ENCODE measurements around the gene SPOCD1.

The SPOCD1 gene

DNA sequence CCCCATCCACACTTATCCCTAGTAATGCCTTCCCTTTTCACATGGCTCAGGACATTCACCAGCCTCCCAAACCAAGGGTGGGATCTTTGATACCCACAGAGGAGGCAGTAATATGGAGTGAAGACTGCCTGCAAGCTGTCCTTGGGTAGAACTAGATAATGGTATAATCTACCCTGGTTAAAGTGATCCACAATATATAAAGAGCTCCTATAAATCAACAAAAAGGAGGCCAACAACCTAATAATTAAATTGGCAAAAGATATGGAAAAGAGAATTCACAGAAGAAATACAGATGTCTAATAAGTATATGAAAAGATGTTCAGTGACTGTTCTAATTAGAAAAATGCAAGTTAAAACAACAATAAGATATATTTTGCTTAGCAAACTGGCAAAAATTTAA, 30.7 kb upstream of the SPOCD1 start:
- Histone ChIP-seq H3K36me3 (ENCODE audit: control insufficient read depth, insufficient read depth, low read length, severe bottlenecking) (no peaks in the 10 kb centered on the region), H3K4me3 (ENCODE audit: low read length) (no peak overlapping the region), H3K9me3 (ENCODE audit: control insufficient read depth, low read length) (no peaks in the 10 kb centered on the region), H3K9ac (ENCODE audit: low read length) (no peak overlapping the region), H3K4me1 (ENCODE audit: control insufficient read depth, insufficient read depth, low read length) (peaks cover 16% of the 10 kb centered on the region), H3K27me3 (replicated peaks; ENCODE audit: control insufficient read depth, insufficient read depth, low read length) (no peaks in the 10 kb centered on the region)
- DNase-seq (ENCODE audit: low read depth), result no peak

DNA sequence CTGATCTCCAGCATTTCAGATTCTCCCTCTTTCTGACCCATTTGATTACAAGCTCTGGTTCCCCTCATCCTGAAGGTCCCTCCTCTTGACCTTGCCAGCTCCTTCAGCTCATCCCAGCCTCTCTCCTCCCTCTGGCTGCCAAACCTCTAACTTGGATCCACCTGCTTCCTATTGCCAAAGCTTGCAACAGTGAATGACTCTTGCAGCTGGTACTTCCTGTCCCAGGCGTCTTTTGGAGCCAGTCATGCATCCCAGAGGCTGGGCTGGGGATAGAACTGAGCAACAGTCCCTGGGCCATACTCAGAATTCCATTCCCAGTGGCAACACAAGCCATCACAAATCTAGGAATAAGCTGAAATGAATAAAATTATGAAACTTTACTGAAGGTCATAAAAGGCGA, 27.7 kb upstream of the SPOCD1 start:
- DNase-seq (ENCODE audit: low read depth), result peak; percentile 75
- peak overlapping the region; percentile 22 for H3K9ac ChIP-seq (ENCODE audit: low read length)
- H3K36me3 ChIP-seq (ENCODE audit: control insufficient read depth, insufficient read depth, low read length, severe bottlenecking), result no peaks in the 10 kb centered on the region
- H3K27me3 ChIP-seq (replicated peaks; ENCODE audit: control insufficient read depth, insufficient read depth, low read length), result no peaks in the 10 kb centered on the region
- H3K4me3 ChIP-seq (ENCODE audit: low read length), result no peak overlapping the region
- H3K4me1 ChIP-seq (ENCODE audit: control insufficient read depth, insufficient read depth, low read length), result peaks cover 16% of the 10 kb centered on the region
- no peaks in the 10 kb centered on the region for H3K9me3 ChIP-seq (ENCODE audit: control insufficient read depth, low read length)

DNA sequence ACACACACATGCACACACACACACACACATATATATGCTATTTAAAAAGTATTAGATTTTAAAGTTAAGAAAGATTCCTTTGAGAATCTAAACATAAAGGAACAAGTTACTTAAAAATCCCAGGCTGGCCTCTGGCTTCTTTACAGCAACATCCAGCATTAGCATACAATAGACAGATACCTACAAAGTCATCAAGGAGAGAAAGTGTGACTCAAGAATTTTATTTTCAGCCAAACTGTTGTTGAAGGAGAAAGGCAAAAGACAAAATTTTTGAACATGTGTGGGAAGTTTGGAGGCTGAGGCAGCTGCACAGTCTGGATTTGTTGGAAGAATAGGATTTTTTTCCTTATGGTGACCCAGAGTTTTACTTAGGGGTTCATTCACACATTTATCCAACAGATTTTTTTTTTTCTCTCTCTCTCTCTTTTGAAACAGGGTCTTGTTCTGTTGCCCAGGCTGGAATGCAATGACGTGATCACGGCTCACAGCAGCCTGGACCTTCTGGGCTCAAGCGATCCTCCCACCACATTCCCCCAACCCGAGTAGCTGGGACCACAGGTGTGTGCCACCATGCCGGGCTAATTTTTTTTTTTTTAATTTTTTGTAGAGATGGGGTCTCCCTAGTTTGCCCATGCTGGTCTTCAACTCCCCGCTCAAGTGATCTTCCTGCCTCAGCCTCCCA, 24.0 kb upstream of the SPOCD1 start:
- Histone ChIP-seq H3K9me3 (ENCODE audit: control insufficient read depth, low read length) (no peaks in the 10 kb centered on the region), H3K36me3 (ENCODE audit: control insufficient read depth, insufficient read depth, low read length, severe bottlenecking) (no peaks in the 10 kb centered on the region), H3K4me3 (ENCODE audit: low read length) (no peak overlapping the region), H3K9ac (ENCODE audit: low read length) (no peak overlapping the region), H3K4me1 (ENCODE audit: control insufficient read depth, insufficient read depth, low read length) (peaks cover 25% of the 10 kb centered on the region), H3K27me3 (replicated peaks; ENCODE audit: control insufficient read depth, insufficient read depth, low read length) (no peaks in the 10 kb centered on the region)
- no peak for DNase-seq (ENCODE audit: low read depth)

DNA sequence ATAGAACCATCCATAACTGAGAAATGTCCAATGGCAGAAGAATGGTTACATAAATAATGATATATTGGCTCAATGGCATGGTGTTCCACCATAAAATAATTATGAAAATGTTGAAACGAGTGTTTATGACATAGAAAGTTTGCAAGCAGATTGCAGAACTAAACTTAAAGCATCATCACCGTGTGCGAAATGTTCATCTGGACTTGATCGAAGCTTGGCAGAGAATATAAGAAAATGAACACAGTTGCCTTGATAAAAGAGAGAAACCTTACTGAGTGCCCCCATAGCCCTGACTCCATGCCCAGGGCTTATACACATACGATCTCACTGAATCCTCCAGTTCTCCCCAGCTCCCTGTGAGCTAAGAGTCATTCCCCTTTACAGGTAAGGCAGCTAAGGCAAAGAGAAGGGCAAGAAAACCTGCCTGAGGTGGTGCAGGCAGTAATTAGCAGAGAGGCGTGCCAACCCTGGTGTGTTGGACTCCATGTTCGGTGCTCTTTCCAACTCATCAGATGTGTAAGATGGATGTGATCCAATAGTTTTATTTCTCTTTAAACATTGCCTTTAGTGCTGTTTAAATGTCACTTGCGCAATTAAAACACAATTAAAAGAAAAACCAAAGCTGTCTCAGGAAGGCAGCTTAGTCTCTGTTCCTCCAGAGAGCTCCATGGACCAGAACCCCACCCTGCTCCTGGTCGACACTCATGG, 21.8 kb upstream of the SPOCD1 start:
- Histone ChIP-seq H3K27me3 (replicated peaks; ENCODE audit: control insufficient read depth, insufficient read depth, low read length) (no peaks in the 10 kb centered on the region), H3K9me3 (ENCODE audit: control insufficient read depth, low read length) (no peaks in the 10 kb centered on the region), H3K4me3 (ENCODE audit: low read length) (no peak overlapping the region), H3K9ac (ENCODE audit: low read length) (no peak overlapping the region), H3K36me3 (ENCODE audit: control insufficient read depth, insufficient read depth, low read length, severe bottlenecking) (no peaks in the 10 kb centered on the region), H3K4me1 (ENCODE audit: control insufficient read depth, insufficient read depth, low read length) (peaks cover 12% of the 10 kb centered on the region)
- no peak for DNase-seq (ENCODE audit: low read depth)

DNA sequence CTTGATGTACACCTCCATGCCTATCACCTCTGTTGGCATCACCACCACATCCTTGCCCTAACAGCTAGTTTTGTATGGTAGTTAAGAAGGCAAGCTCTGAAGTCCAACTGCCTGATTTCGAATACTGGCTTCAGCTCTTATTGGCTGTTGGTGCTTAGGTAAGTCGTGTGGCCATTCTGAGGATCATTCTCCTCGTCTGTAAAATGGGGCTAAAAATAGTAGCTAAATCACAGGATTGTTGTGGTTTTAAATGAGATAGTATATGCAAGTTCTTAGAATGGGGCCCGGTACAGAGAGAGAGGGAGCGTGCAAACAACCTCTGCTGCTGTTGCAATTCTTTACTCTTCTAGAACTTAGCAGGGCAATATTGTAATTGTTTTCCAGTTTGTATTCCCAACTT, 20.8 kb upstream of the SPOCD1 start:
- Histone ChIP-seq H3K36me3 (ENCODE audit: control insufficient read depth, insufficient read depth, low read length, severe bottlenecking) (no peaks in the 10 kb centered on the region), H3K4me3 (ENCODE audit: low read length) (no peak overlapping the region), H3K9ac (ENCODE audit: low read length) (no peak overlapping the region), H3K4me1 (ENCODE audit: control insufficient read depth, insufficient read depth, low read length) (peaks cover 18% of the 10 kb centered on the region), H3K27me3 (replicated peaks; ENCODE audit: control insufficient read depth, insufficient read depth, low read length) (no peaks in the 10 kb centered on the region), H3K9me3 (ENCODE audit: control insufficient read depth, low read length) (no peaks in the 10 kb centered on the region)
- DNase-seq (ENCODE audit: low read depth), result no peak

DNA sequence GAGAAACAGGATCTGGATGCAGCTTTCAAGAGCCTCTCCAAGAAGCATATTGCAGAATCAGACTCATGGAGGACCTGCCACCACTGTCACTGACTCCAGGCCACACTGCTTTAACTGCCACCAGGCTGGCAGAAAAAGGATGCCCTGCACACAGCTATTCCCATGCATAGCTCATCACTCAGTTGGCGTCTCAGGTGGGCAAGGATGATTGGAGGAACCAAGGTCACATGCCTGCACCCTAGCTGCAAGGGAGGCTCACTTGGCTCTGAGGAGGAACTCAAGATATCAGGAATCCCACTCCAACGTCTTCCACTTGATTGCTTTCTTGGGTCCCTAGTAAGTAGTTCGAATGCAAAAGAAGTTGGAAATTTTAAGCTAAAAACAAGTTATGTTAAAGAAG, 19.6 kb upstream of the SPOCD1 start:
- H3K36me3 ChIP-seq (ENCODE audit: control insufficient read depth, insufficient read depth, low read length, severe bottlenecking), result no peaks in the 10 kb centered on the region
- H3K4me1 ChIP-seq (ENCODE audit: control insufficient read depth, insufficient read depth, low read length), result peaks cover 21% of the 10 kb centered on the region
- no peak overlapping the region for H3K9ac ChIP-seq (ENCODE audit: low read length)
- no peaks in the 10 kb centered on the region for H3K27me3 ChIP-seq (replicated peaks; ENCODE audit: control insufficient read depth, insufficient read depth, low read length)
- H3K4me3 ChIP-seq (ENCODE audit: low read length), result no peak overlapping the region
- DNase-seq (ENCODE audit: low read depth), result no peak
- H3K9me3 ChIP-seq (ENCODE audit: control insufficient read depth, low read length), result no peaks in the 10 kb centered on the region

DNA sequence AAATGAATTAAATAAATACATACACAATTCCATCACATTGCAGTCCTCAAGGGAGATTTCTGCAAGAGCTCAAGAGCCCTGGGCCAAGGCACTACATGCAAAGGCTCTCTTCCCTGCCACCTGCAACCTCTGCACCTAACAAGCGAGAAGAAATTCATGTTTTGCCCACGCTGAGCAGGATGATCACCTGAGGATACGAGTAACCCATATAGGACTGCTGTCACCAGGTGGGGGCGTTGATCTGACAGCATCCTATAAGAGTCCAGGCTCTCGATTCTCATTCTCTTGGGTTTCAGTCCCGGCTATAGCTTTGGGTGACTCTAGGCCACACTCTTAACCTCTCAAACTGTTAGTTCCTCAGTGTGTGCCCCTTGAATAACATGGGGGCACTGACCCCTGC, 18.7 kb upstream of the SPOCD1 start:
- H3K9ac ChIP-seq (ENCODE audit: low read length), result no peak overlapping the region
- no peak overlapping the region for H3K4me3 ChIP-seq (ENCODE audit: low read length)
- peaks cover 21% of the 10 kb centered on the region for H3K4me1 ChIP-seq (ENCODE audit: control insufficient read depth, insufficient read depth, low read length)
- no peaks in the 10 kb centered on the region for H3K36me3 ChIP-seq (ENCODE audit: control insufficient read depth, insufficient read depth, low read length, severe bottlenecking)
- H3K27me3 ChIP-seq (replicated peaks; ENCODE audit: control insufficient read depth, insufficient read depth, low read length), result no peaks in the 10 kb centered on the region
- no peaks in the 10 kb centered on the region for H3K9me3 ChIP-seq (ENCODE audit: control insufficient read depth, low read length)
- no peak for DNase-seq (ENCODE audit: low read depth)

DNA sequence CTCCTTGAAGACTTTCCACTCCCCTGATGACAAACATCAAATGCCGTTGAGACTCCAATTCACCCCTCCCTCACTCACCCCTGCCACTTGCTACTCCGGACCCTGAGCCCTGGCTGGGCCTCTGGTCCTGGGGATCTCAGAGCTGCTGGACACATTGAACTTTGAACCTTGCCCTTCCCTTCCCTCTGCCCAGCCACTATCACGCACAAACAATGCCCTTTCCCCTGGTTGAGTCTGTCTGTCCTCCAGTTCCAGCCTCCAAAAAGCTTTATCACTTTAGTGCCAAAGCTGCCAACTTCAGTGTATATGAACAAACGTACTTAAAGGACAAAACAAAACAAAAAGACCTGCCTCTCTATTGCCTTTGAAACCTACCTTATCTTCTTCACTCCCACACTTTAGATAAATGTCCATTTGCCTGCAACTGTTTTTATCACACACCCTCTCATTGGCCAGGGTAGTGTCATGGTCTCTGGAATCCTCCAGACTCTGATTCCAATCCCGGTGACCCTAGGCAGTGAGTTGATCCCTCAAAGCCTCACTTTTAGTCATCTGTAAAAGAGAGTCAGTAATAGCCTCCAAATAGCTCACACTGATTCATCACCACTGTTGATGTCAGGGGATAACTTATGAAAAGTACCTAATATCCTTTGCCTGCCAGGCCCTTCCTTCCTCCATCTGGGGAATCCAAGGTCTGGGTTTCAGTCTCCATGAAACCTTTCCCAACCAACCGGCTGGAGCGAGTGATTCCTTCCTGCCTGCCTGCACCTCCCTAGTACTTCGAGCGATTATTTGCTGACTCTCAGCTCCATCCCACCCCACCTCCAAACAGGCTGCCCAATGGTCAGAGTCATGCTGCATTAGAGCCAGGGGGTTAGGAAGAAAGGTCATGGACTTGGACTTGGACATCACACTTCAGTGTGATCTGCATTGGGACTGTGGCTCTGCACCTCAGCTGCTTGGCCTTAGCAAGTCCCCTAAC, 15.9 kb upstream of the SPOCD1 start:
- Histone ChIP-seq H3K4me3 (ENCODE audit: low read length) (no peak overlapping the region), H3K27me3 (replicated peaks; ENCODE audit: control insufficient read depth, insufficient read depth, low read length) (no peaks in the 10 kb centered on the region), H3K9me3 (ENCODE audit: control insufficient read depth, low read length) (no peaks in the 10 kb centered on the region), H3K36me3 (ENCODE audit: control insufficient read depth, insufficient read depth, low read length, severe bottlenecking) (no peaks in the 10 kb centered on the region), H3K4me1 (ENCODE audit: control insufficient read depth, insufficient read depth, low read length) (peaks cover 16% of the 10 kb centered on the region), H3K9ac (ENCODE audit: low read length) (no peak overlapping the region)
- DNase-seq (ENCODE audit: low read depth), result peak; percentile 27

DNA sequence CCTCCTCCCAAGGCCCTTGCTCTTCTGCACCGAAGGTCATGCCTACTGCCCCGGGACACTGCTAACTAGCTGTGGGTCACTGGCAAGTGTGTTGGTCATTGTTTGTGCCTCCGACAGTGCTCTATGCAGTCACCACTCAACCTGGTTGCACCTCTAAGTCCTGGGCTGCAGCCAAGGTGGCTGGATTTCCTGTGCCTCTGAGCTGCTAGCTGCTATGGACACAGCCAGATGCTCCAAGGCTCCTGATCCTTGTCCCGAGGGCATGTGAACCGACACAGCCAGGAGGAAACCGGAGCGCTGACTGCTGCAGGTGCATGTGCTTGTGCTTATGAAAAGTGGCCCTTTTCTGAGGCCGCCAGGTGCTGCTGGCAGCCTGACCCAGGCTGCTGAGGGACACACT, 14.7 kb upstream of the SPOCD1 start:
- Histone ChIP-seq H3K9me3 (ENCODE audit: control insufficient read depth, low read length) (no peaks in the 10 kb centered on the region), H3K27me3 (replicated peaks; ENCODE audit: control insufficient read depth, insufficient read depth, low read length) (no peaks in the 10 kb centered on the region), H3K9ac (ENCODE audit: low read length) (no peak overlapping the region), H3K4me1 (ENCODE audit: control insufficient read depth, insufficient read depth, low read length) (peaks cover 16% of the 10 kb centered on the region), H3K4me3 (ENCODE audit: low read length) (no peak overlapping the region), H3K36me3 (ENCODE audit: control insufficient read depth, insufficient read depth, low read length, severe bottlenecking) (no peaks in the 10 kb centered on the region)
- no peak for DNase-seq (ENCODE audit: low read depth)

DNA sequence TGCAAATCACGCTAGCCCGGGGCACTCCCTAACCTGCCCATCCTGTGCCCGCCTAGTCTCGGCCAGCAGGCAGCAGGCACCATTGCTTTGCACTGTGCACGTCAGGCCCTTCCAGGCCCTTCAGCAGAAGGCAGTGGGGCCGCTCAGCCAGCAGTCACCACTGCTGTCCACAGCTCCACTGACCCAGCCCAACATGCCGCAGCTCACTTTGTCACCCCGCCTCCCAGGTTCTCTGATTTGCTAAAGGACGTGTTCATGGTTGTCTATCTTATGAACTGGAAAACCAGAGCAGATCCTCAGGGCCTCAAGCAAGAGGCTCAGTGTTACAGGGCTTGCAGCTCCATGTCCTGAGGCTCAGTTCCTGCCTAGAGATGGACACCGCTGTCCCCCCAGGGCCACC, 14.2 kb upstream of the SPOCD1 start:
- Histone ChIP-seq H3K9me3 (ENCODE audit: control insufficient read depth, low read length) (no peaks in the 10 kb centered on the region), H3K9ac (ENCODE audit: low read length) (no peak overlapping the region), H3K4me1 (ENCODE audit: control insufficient read depth, insufficient read depth, low read length) (peaks cover 16% of the 10 kb centered on the region), H3K36me3 (ENCODE audit: control insufficient read depth, insufficient read depth, low read length, severe bottlenecking) (no peaks in the 10 kb centered on the region), H3K27me3 (replicated peaks; ENCODE audit: control insufficient read depth, insufficient read depth, low read length) (no peaks in the 10 kb centered on the region), H3K4me3 (ENCODE audit: low read length) (no peak overlapping the region)
- DNase-seq (ENCODE audit: low read depth), result no peak
